SK-N-DZ (cell line): ENCODE data around the gene RSPH1.
"Not testable (repeated sequence)": the region's sequence is repeated elsewhere in the genome, so short reads cannot be mapped to it uniquely, and the experiment has no call there.

Source experiments
- DNase-seq: peaks from one replicate; pipeline ENCODE4 v3.0.0-alpha.2; 2015; ENCODE audit warnings: low spot score

The RSPH1 gene

DNA sequence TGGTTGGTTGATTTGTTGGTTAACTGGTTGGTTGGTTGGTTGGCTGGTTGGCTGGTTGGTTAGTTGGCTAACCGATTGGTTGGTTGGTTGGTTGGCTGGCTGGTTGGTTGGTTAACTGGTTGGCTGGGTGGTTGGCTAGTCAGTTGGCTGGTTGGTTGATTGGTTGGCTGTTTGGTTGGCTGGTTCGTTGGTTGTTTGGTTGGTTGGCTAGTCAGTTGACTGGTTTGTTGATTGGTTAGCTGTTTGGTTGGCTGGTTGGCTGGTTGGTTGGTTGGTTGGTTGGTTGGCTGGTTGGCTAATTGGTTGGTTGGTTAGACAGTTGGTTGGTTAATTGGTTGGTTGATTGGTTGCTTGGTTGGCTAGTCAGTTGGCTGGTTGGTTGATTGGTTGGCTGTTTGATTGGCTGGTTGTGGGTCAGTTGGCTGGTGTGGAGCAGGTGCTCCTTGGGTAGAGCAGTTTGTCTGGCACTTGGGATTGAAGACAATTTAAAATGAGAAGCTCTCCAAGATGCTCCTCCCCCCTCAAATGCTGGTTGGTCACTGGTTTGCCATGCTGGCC lies 6.9 kb downstream of the RSPH1 start:
- no peak for DNase-seq

DNA sequence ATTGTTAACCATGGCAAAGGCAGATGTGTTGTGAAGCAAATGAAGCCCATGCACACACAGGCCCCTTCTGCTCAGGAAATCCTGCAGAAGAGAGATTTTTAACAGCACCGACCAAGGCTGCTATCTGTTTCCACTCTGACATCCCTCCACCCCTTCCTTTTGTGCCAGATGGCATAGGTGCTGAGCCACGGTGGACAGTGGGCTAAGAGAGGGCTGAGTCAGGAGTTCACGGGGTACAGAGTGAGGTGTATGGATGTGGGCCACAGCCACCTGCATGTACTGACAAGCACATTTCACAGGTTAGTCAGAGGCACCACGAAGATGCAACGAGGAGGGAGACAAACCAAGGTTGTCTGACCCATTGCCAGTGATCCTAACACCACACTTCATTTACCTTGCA lies 9.5 kb downstream of the RSPH1 start:
- no peak for DNase-seq

DNA sequence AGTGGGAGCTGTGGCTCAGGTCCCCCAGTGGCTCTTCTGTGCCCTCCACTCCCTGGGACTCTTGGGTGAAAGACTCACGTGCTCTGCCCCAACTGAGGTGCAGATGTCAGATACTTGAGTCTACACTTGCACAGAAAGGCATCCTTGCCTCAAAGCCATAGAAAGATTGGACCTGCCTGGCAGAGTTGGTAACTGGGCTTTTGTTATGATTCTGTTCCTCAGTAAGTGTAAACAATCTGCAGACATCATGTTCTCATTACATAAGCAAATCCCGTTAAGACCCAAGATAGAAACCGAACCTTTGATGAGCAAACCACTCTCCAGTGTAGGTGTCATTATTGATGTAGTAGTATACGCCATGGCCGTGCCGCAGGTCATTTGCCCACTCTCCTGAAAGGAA lies 10.0 kb downstream of the RSPH1 start:
- DNase-seq = no peak

DNA sequence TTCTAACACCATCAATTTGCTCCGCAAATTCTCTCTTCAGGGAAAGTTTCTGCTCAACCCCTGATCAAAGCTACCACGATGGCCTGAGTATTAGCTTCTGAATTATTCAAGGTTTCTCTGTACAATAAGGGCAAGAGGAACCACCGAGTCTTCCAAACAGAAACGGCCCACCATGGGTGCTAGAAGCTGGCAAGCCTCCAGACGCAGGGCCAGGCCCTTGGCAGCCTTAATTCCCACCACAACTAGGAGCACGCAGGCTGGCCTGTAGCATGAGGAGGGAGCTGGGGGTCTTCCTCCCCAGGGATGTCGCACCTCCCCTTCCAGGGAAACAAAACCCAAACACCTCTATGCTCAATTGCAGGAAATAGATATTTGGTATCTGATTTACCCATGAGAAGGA lies 11.1 kb downstream of the RSPH1 start:
- DNase-seq = no peak

DNA sequence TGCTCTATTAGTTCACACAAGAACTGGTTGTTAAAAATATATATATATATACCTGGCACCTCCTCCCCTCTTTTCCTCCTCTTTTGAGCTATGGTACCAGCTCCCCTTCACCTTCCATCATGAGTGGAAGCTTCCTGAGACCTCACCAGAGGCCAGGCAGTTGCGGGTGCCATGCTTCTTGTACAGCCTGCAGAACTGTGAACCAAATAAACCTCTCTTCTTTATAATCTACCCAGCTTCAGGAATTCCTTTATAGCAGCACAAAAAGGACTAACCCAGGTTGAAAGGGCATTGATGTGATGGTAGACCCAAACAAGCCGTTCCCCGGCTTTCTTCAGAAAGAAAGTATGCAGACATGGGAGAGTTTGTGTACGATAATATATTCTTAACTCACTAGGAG lies 14.9 kb downstream of the RSPH1 start:
- DNase-seq = no peak

DNA sequence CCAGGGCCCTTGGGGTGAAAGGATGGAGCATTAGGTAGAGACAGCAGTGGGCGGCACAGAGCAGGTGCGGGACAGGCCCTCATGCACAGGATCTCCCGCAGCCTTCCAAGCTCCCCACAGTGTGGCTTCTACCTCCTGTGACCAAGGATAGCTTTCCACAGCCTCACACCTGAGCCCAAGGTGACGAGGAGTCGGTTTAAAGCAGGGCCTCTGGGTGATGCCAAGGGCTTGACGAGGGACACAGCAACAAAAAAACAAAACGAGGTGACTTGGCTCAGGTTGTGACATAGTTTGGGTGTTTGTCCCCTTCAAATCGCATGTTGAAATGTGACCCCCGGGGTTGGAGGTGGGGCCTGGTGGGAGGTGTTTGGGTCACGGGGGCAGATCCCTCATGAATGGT lies 15.3 kb downstream of the RSPH1 start:
- DNase-seq = no peak

DNA sequence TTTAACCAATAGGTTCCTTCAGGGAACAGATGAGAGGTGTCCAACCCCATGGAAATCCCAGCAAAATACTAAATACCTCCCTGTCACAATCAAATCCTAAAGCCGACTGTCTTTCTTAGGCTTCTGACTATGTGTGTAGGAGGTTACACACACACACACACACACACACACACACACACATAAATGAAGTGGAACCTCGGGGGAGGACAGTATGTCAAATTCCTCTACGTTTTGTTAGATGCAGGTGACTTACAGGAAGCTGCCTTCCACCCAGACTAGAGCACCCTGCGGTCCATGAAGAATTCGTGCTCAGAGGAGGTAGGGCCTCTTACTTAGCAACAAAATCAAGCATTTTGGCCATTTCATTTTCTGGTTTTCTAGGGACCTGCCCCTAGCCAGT lies 16.4 kb downstream of the RSPH1 start:
- no peak for DNase-seq

DNA sequence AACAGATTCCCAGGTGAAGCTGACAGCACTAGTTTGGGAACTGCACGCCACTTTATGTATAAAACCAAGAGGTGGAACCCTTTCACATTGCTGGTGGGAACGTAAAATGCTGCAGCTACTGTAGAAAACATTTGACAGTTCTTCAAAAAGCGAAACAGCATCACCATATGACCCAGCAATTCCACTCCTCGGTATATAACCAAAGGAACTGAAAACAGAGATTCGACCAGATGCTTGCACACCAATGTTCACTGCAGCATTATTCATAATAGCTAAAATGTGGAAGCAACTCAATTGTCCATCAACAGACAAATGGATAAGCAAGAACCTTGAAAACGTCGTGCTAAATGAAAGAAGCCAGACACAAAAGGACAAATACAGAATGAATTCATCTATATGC lies 17.5 kb downstream of the RSPH1 start:
- DNase-seq = no peak

DNA sequence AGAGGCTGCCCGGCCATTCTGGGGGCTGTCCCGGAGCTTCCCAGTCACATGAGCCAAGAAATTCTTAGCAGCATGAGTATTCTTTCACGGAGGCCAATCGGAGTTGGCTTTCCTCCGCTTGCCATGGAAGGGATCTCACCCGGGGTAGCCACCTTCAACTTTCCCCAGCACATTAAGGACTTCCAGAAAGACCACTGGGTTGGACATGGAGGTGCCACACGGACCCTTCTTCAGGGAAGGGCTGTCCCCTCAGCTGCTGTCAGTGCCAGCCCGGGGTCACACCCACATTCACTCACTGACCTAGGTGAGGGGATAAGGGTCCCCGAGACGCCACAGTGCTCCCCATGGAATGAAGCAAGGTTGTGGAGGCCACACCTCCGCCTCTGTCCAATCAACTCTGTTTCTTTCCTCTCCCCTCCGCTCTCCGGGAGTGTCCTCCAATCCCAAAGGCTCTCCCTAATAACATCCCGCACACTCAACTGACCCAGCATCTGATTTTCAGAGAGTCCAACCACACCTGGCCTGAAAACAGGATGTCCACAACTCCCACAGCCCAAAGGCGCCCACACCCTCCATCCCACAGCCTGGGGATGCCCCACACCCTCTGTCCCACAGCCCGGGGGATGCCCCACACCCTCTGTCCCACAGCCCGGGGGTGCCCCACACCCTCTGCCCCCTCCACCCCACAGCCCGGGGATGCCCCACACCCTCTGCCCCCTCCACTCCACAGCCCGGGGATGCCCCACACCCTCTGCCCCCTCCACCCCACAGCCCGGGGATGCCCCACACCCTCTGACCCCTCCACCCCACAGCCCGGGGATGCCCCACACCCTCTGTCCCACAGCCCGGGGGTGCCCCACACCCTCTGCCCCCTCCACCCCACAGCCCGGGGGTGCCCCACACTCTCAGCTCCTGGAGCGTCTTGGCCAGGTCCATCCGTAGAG lies 19.4 kb downstream of the RSPH1 start:
- DNase-seq = no peak

DNA sequence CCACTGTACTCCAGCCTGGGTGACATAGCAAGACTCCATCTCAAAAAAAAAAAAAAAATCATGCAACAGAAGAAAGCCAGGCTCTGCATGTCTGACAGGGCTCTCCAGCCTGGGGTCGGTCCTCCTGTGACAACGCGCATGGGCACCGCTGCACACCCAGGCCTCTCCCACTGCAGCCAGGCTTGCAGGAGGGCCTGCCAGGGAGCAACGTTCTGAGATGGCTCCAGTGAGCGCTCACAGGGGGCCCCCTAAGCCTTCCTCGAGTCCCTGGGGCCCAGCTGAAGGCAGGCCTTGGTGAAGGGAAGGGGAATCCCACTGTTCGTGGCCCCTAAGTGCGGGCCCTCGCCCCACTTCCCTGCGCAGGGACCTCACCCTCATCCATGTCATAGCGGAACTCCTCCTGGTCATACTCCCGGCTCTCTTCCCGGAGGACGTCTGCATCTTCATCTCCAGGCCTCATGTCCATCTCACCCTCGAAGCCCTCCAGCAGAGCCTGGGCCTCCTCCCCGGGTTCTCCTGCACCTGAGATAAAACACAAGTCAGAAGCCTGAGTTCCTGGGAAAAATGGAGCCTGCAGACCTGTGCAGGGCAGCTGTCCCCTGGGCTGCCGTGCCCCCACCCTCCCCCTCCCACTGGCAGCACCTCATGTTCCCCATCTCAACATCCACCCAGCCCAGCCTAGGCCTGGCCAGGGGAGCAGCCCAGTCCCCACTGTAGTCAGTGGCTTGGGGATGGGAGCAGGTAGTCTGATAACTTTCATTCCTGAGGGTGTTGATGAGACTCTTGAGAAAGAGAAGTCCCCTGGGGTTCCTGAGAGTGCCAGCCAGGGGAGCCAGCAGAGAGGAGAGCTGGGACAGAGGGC lies 20.3 kb downstream of the RSPH1 start:
- no peak for DNase-seq

DNA sequence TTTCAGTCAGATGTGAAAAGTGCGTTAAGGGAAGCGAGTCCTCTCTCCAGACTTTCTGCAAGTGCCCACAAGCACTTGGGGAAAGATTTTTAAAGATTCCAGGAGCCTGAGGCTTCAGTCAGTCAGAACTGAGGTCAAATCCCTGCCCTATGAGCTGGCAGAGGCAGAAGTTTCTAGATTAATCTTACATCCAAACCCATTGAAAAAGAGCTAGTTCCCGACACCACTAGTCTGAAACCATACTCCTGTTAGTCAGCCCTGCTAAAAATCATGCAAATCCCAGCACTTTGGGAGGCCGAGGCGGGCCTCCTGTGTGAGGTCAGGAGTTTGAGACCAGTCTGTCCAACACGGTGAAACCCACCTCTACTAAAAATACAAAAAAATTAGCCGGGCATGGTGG lies 21.0 kb downstream of the RSPH1 start:
- DNase-seq = no peak

DNA sequence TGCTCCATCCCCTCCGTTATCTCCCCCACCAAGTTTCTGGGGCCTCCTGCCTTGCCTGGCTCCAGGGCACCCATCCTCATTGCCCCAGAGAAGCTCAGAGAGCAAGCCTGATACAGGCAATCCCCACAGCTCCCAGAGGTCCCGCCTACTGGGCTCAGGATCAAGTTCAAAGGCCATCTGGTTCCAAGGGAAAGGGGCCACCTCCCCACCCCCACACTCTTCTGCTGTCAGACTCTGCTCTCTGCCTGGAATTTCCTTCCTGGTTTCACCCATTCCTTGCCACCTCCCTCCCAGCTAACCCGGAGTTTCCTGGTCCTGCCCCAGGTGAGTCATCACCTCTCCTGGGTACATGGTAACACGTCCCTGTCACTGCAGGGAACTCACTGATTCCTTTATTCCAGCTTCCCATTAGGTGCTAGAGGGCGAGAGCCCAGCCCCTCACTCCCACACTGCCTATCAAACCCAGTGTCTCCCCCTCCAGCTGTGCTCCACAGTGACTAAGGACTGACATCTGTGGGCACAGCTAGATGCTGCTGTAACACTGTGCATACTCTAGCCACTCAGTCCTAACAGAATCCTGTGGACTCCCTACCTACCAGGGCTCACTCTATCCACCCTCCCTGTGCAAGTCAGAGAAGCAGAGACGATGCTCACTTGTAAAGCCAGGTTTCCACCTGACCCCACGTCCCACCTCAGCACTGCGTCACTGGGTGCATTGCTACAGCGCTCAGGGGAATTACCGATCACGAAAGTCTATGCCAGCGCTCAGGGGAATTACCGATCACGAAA lies 21.8 kb downstream of the RSPH1 start:
- DNase-seq = no peak

DNA sequence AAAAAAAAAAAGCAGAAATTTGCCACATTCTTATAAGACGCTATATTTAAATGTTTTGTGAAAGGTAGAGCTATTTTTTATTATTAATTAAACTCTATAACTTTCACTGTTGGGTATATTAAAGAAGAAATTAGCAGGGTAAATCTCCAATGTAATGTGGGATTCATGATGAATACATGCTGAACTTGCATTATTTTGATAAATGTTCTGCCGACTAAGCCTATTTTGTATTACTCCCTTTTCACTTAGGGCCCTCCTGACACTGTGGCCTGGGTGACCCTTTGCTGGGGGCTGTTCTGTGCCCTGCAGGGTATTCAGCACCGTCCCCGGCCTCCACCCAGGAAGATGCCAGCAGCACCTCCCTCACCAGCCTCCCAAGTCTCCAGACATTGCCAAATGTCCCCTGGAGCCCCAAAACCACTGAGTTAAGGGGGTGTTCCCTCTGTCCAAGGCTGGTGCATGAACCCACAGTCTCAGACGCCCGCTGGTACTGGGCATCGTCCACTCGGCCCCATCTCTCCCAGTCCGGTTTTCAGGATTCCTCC lies 22.5 kb downstream of the RSPH1 start:
- no peak for DNase-seq

DNA sequence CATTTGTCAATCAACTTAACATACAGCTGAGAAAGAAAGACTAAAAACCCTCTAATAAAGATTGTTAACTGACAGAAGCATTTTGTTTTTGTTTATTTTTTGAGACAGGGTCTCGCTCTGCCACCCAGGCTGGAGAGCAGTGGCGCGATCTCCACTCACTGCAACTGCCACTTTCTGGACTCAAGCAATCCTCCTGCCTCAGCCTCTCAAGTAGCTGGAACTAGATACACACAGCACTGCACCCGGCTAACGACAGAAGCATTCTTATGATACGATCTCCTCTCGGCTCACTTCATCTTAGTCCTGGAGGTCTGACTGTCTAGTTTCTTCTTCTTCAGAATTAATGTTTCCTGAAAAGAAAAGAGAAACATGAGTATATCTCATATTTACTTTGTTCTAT lies 23.5 kb downstream of the RSPH1 start:
- no peak for DNase-seq

DNA sequence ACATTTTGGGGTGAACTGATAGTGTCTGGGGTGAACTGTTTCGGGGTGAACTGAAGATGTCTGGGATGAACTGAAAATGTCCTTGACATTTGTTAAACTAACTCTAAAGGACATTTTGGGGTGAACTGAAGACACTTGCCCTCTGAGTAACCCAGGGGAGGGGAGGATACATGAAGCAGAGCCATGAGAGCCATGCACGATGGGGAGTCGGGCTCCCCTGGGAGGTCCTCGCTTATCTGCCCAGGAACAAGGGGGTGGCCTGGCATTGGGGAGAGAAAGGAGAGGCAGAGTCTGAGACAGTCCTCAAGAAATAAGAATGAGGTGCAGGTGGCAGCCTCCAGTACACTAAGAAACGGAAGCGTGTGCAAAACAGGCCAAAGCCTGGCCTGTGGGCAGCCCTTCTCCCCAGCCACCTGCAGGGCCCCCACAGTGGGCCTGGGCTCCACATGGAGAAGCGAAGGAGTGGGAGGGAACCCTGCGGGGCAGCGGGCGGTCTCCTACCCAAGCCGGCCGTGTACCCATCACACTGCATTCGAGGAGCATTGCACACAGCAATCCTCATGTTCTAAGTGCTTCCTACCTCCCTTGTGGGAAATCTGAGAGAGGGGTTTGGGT lies 24.2 kb downstream of the RSPH1 start:
- no peak for DNase-seq

DNA sequence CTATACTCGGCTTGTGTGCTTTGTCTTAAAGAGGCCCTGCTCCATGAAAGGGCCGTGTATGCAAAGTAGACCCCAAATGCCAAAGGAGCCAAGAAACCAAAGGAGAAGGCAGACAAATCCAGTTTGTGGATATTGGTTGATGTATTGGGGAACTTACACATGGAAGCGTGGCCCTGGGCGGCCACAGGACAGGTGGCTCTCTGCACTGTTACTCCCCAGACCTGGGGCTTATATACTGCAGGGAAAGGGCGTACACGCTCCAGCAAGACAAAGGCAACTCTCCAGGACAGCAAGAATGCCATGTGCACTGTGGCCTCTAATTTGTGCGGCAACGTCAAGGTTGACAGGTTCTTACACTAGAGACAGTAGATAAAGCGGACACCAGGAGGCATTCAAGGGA lies 24.8 kb downstream of the RSPH1 start:
- DNase-seq = no peak

DNA sequence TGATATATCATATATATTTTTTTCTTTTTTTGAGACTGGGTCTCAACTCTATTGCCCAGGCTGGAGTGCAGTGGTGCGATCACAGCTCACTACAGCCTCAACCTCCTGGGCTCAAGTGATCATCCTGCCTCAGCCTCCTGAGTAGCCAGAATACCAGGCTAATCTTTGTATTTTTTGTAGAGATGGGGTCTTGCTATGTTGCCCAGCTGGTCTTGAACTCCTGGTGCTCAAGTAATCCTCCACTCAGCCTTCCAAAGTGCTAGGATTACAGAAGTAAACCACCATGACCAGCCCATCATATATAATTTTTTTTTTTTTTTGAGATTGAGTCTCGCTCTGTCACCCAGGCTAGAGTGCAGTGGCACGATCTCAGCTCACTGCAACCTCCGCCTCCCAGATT lies 26.3 kb downstream of the RSPH1 start:
- not testable (repeated sequence) for DNase-seq

DNA sequence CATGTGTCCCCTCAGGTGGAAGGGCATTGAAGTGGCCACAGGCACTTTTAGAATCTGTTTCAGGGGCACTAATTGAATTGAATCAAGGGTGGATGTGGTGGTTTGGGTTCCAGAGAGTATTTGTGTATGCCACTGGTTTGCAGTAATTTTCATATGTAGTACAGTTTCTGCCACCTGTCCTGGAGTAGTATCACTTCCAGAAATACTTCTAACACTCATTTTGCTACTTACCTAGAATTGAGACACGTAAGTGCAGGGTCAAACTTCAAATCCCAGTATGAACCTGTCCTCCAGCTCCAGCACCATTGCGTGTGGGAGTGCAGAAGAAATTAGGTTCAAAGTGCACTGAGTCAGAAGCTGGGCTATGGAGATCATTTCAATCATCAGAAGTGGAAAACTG lies 26.8 kb downstream of the RSPH1 start:
- DNase-seq = no peak

DNA sequence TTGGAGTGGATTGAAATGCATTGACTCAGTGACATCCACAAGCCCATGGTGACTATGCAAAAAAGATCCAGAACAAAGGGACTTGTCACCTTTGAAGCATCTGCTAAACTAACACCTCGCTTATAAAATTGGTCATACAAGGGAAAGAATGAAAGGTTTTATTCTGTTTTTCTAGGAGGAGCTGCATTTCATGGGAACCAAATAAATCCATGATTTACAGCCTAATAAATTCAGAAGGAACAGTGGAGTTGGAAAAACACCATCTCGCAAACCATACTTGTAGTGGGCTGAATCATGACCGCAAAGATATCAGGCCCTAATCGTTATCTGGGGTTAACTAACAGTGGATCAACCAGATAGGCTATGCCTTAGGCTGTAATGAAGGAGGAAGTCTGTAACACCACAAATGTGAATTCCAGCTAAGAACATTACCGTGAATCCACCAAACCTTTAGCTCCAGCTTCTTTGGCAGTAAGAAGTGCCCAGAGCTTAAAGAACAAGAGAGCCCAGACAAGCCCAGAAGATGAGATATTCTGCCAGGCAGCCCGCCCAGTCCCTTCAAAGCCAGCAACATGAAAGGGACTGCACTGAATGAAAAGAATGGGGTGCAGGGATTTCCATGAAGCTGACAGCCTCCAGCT lies 27.4 kb downstream of the RSPH1 start:
- no peak for DNase-seq
